ENCODE measurements around the gene PIGO.

Gene PIGO

DNA sequence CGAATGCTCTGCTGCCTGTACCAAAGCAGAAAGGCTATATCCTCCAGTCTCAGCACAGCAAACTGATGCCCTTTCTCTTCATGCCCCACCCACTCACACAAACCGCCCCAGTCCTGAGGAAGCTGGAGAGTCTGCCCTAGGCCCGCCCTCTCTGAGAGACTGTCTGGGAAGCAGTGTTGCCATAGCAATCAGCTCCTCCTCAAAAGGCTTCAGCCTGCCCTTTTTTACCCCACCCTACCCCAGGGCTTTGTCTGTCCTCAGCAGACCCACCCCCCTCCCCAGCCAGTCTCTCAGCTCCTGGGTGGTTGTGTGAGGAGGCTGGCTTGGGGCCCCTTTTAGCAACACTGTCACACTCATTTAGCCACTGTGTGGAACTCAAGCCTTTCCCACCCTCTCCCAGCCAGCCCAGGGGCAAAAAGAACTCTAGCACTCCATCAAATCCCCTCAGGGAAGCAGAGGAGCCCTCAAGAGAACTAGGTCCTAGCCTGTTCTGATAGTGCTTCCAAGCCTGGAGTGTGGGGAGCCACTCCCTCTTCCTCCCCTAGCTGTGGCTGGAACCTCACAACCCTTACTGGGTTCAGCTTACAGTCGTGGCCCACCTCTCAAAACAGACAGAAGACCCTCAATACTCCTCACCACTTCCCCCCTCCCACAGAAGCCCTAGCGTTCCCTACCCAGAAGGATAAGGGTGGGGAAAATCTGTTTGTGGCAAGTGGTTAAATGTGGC is 17.9 kb upstream of the PIGO start:
- peak overlapping the region; percentile 52 for H3K9ac ChIP-seq (ENCODE audit: low read length)
- peak overlapping the region; percentile 34 for H3K27ac ChIP-seq (ENCODE audit: low read length)
- H3K4me3 ChIP-seq (ENCODE audit: low read length): peak overlapping the region; percentile 78
- H3K36me3 ChIP-seq (ENCODE audit: control insufficient read depth, low read depth, low read length): no peaks in the 10 kb centered on the region
- H3K4me1 ChIP-seq (ENCODE audit: control insufficient read depth, low read depth, low read length): peaks cover 27% of the 10 kb centered on the region
- H3K9me3 ChIP-seq (ENCODE audit: control insufficient read depth, low read depth, low read length): no peaks in the 10 kb centered on the region
- H3K27me3 ChIP-seq (ENCODE audit: control insufficient read depth, insufficient read depth, low read length): no peaks in the 10 kb centered on the region

DNA sequence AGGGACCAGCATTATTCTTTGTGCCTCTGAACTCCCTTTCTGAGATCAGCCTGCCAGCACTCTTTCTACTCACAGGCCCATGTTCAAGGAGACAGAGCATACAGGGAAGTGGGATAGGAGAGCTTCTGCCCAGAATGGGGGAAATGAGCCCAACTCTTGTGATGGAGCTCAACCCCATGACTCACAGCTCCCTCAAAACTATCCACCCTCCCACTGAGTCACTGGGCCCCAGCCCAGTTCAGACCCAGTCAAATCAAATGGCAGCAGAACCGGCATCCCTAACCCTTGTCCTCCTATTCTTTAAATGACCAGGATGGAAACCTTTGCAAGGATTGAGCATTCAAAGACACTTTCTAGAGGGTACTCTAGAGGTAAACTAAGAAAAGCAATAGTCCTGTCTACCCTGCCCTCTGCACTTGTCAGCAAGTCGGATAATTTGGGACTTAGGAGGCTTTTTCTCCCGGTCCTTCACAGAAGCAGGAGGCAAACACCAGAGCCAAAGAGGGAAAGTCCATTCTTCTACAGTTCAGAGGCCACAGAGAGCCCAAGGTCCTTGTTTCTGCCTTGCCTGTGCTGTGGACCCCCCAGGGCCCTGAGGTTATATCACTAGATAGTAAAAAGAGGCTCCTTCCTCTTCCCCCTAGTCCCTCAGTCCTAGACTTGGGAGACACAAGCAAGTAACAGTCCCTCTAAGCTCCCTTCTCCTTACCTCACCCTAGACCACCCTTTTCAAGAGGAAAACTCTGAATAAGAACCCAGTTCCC is 16.0 kb upstream of the PIGO start:
- no peak overlapping the region for H3K27ac ChIP-seq (ENCODE audit: low read length)
- no peaks in the 10 kb centered on the region for H3K9me3 ChIP-seq (ENCODE audit: control insufficient read depth, low read depth, low read length)
- H3K9ac ChIP-seq (ENCODE audit: low read length): no peak overlapping the region
- H3K27me3 ChIP-seq (ENCODE audit: control insufficient read depth, insufficient read depth, low read length): no peaks in the 10 kb centered on the region
- H3K36me3 ChIP-seq (ENCODE audit: control insufficient read depth, low read depth, low read length): no peaks in the 10 kb centered on the region
- H3K4me1 ChIP-seq (ENCODE audit: control insufficient read depth, low read depth, low read length): peaks cover 27% of the 10 kb centered on the region
- H3K4me3 ChIP-seq (ENCODE audit: low read length): peak overlapping the region; percentile 44

GRCh38 chr9:35111001-35111933 is 14.9 kb upstream of the PIGO start:
- Histone ChIP-seq H3K27ac (ENCODE audit: low read length) (no peak overlapping the region), H3K4me3 (ENCODE audit: low read length) (peak overlapping the region; percentile 84), H3K9me3 (ENCODE audit: control insufficient read depth, low read depth, low read length) (no peaks in the 10 kb centered on the region), H3K9ac (ENCODE audit: low read length) (peak overlapping the region; percentile 69), H3K36me3 (ENCODE audit: control insufficient read depth, low read depth, low read length) (no peaks in the 10 kb centered on the region), H3K27me3 (ENCODE audit: control insufficient read depth, insufficient read depth, low read length) (no peaks in the 10 kb centered on the region), H3K4me1 (ENCODE audit: control insufficient read depth, low read depth, low read length) (peaks cover 22% of the 10 kb centered on the region)

DNA sequence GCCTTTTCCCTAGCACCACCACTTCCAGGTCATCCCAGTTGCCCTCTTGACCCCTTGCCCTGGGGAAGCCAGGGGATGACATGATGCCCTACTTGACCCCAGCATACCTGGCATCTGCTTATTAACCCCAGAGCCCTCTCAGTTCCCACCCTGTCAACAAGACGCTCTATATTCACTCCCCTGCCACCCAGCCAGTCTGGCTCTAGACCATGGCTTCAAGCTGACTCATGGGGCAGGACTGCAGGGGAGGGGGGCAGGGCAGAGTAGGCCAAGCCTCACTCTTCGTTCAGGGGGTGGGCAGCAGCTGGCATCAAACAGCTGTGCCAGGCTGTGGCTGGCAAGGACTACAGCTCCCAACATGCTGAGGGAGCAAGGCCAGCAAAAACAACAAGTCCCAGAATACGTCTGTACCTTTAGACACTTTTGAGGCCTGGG is 14.0 kb upstream of the PIGO start:
- no peaks in the 10 kb centered on the region for H3K36me3 ChIP-seq (ENCODE audit: control insufficient read depth, low read depth, low read length)
- peaks cover 22% of the 10 kb centered on the region for H3K4me1 ChIP-seq (ENCODE audit: control insufficient read depth, low read depth, low read length)
- peak overlapping the region; percentile 84 for H3K4me3 ChIP-seq (ENCODE audit: low read length)
- H3K9ac ChIP-seq (ENCODE audit: low read length): no peak overlapping the region
- H3K9me3 ChIP-seq (ENCODE audit: control insufficient read depth, low read depth, low read length): no peaks in the 10 kb centered on the region
- no peak overlapping the region for H3K27ac ChIP-seq (ENCODE audit: low read length)
- no peaks in the 10 kb centered on the region for H3K27me3 ChIP-seq (ENCODE audit: control insufficient read depth, insufficient read depth, low read length)

DNA sequence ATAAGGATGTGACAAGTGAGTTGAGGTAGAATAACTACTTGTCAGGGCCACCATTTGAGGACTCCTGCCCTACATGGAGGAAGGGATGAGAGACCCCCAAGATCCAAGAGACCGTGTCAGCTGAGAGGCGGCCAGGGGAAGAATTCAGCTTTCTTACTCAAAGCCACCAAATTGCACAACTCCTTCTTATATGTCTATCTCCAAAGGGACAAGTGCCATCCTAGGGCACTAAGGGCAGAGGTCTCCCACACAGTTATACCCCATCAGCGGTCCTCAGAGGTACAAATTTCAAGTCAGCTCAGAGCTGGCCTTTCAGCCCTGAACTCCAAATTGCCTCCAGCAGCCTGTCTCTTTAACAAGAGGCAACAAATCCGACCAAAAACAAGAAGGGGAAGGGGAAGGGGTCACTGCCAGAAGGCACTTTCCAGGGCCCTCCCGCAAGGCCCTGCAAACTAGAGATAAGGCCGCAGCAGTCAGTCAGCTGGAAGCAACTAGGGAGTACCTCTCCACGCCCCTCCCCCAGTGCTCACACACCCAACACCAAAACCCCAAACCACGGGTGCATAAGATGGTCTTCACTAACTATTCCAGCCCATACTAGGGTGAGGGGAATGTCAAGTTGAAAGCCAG is 12.7 kb upstream of the PIGO start:
- H3K36me3 ChIP-seq (ENCODE audit: control insufficient read depth, low read depth, low read length): no peaks in the 10 kb centered on the region

GRCh38 chr9:35108461-35108860 is 12.1 kb upstream of the PIGO start:
- Histone ChIP-seq H3K27me3 (ENCODE audit: control insufficient read depth, insufficient read depth, low read length) (no peaks in the 10 kb centered on the region), H3K36me3 (ENCODE audit: control insufficient read depth, low read depth, low read length) (no peaks in the 10 kb centered on the region), H3K9ac (ENCODE audit: low read length) (no peak overlapping the region), H3K4me3 (ENCODE audit: low read length) (no peak overlapping the region), H3K9me3 (ENCODE audit: control insufficient read depth, low read depth, low read length) (no peaks in the 10 kb centered on the region), H3K27ac (ENCODE audit: low read length) (no peak overlapping the region), H3K4me1 (ENCODE audit: control insufficient read depth, low read depth, low read length) (peaks cover 18% of the 10 kb centered on the region)

More for the DNA sequence above, 12.7 kb upstream of the PIGO start:
- no peak overlapping the region for H3K4me3 ChIP-seq (ENCODE audit: low read length)
- no peak overlapping the region for H3K9ac ChIP-seq (ENCODE audit: low read length)
- no peaks in the 10 kb centered on the region for H3K9me3 ChIP-seq (ENCODE audit: control insufficient read depth, low read depth, low read length)
- H3K27ac ChIP-seq (ENCODE audit: low read length): no peak overlapping the region
- no peaks in the 10 kb centered on the region for H3K27me3 ChIP-seq (ENCODE audit: control insufficient read depth, insufficient read depth, low read length)
- peaks cover 17% of the 10 kb centered on the region for H3K4me1 ChIP-seq (ENCODE audit: control insufficient read depth, low read depth, low read length)

DNA sequence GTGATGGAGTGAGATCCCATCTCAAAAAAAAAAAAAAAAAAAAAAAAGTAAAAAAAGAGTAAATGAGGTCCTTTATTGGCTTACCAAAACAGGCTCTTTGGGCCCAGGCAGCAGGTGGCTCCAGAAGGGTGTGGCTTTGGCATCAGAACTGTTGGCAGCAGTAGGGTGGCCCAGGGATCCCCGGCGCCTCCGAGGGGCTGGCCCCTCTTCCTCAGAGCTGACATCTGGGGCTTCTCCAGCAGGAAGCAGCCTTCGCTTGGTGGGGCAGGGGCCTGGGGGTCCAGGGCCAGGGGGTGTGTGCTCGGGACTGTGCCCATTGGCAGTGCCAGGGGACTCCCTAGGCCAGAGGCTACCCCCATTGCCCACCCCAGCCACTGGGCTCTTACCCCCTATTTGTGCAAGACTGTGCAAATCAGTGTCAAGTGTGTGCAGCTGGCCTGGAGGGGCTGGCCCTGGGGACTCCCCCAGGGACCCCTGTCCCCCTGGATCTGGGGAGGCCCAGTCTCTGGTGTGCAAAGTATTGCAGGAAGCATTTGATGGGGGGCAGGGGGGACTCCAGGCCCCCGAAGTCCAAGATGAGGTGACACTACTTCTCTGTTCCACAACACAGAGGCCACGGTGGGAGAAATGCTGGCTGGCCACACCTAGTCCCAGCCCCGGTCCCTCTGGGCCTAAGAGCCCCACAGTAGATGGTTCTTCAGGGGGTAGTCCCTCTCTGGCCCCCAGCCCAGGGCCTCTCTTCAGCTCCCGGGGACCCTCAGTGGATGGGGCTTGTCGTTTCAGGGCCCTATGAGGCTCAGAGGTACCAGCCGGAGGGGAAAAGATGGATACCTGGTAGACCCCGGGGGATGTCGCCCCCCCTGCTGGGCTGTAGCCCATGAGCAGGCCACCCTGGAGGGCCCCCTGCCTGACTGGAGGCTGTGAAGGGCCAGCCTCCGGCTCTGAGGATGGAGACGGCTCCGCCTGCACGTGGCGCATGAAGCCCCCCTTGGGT is 11.2 kb upstream of the PIGO start:
- H3K4me1 ChIP-seq (ENCODE audit: control insufficient read depth, low read depth, low read length): peaks cover 18% of the 10 kb centered on the region
- no peak overlapping the region for H3K4me3 ChIP-seq (ENCODE audit: low read length)
- H3K36me3 ChIP-seq (ENCODE audit: control insufficient read depth, low read depth, low read length): no peaks in the 10 kb centered on the region
- H3K27ac ChIP-seq (ENCODE audit: low read length): no peak overlapping the region
- H3K9ac ChIP-seq (ENCODE audit: low read length): no peak overlapping the region
- no peaks in the 10 kb centered on the region for H3K9me3 ChIP-seq (ENCODE audit: control insufficient read depth, low read depth, low read length)
- no peaks in the 10 kb centered on the region for H3K27me3 ChIP-seq (ENCODE audit: control insufficient read depth, insufficient read depth, low read length)

- no peaks in the 10 kb centered on the region for H3K27me3 ChIP-seq (ENCODE audit: control insufficient read depth, insufficient read depth, low read length)
- H3K9me3 ChIP-seq (ENCODE audit: control insufficient read depth, low read depth, low read length): no peaks in the 10 kb centered on the region
- no peak overlapping the region for H3K27ac ChIP-seq (ENCODE audit: low read length)
- H3K36me3 ChIP-seq (ENCODE audit: control insufficient read depth, low read depth, low read length): peaks cover under 1% of the 10 kb centered on the region
- peaks cover 19% of the 10 kb centered on the region for H3K4me1 ChIP-seq (ENCODE audit: control insufficient read depth, low read depth, low read length)
- no peak overlapping the region for H3K4me3 ChIP-seq (ENCODE audit: low read length)
- no peak overlapping the region for H3K9ac ChIP-seq (ENCODE audit: low read length)
These were observed 9.9 kb upstream of the PIGO start for GRCh38 chr9:35106343-35106730.

DNA sequence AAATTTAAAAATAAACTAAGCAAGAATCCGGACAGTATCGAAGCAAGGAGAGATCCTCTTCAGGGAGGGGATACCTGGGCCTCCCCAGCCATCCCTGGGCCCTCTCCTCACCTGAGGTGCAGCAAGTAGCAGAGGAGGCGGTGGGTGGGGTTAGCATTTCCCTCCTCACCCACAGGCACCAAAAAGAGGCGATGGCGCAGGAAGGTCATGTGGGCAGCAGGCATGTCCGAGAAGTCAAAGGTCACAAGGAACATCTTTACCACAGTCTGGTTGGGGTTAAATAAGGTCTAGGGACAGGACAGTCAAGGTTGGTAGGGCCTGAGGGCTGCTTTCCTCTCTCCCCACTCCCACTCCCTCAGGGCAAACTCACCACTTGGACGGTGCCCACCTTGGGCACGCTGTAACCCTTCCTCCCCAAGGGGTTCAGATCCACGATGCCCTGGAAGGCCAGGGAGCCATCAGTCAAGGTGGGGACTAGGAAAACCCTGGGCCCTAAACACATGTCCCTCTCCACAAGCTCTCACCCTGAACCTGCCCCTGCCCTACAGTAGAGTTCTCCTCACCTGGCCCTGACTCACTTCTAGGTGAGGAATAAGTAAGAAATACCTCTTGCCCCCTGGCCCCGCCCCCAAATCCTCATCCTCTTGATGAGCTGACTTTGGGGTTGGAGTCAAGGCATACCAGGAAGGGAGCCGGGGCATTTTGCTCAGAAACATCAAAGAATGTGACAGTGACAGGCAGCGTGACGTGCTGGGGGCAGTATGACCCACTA is 9.4 kb upstream of the PIGO start:
- H3K27ac ChIP-seq (ENCODE audit: low read length): no peak overlapping the region
- H3K36me3 ChIP-seq (ENCODE audit: control insufficient read depth, low read depth, low read length): peaks cover 6% of the 10 kb centered on the region
- peaks cover 17% of the 10 kb centered on the region for H3K4me1 ChIP-seq (ENCODE audit: control insufficient read depth, low read depth, low read length)
- H3K9me3 ChIP-seq (ENCODE audit: control insufficient read depth, low read depth, low read length): no peaks in the 10 kb centered on the region
- no peaks in the 10 kb centered on the region for H3K27me3 ChIP-seq (ENCODE audit: control insufficient read depth, insufficient read depth, low read length)
- H3K9ac ChIP-seq (ENCODE audit: low read length): no peak overlapping the region
- no peak overlapping the region for H3K4me3 ChIP-seq (ENCODE audit: low read length)

GRCh38 chr9:35105126-35105525 is 8.7 kb upstream of the PIGO start:
- no peaks in the 10 kb centered on the region for H3K27me3 ChIP-seq (ENCODE audit: control insufficient read depth, insufficient read depth, low read length)
- H3K27ac ChIP-seq (ENCODE audit: low read length): no peak overlapping the region
- peaks cover 12% of the 10 kb centered on the region for H3K36me3 ChIP-seq (ENCODE audit: control insufficient read depth, low read depth, low read length)
- no peak overlapping the region for H3K9ac ChIP-seq (ENCODE audit: low read length)
- peaks cover 15% of the 10 kb centered on the region for H3K4me1 ChIP-seq (ENCODE audit: control insufficient read depth, low read depth, low read length)
- no peaks in the 10 kb centered on the region for H3K9me3 ChIP-seq (ENCODE audit: control insufficient read depth, low read depth, low read length)
- no peak overlapping the region for H3K4me3 ChIP-seq (ENCODE audit: low read length)
